ENCODE data around the gene MCM3AP.

- no peak for TF ChIP-seq CTCF (conservative IDR thresholded peaks at IDR 0.05; ENCODE audit: low read length)
- TF ChIP-seq EZH2phosphoT487 (IDR thresholded peaks at IDR 0.05; ENCODE audit: borderline replicate concordance, low read depth, low read length), result no peak
These were observed 64.6 kb downstream of the MCM3AP start for GRCh38 chr21:46220847-46221246.

Data from OCI-LY7 (cell line).